HG03571 (cell line): ENCODE measurements around the gene FHIT.

ENCODE experiments used
- ATAC-seq: cut with Tn5 transposase; IDR thresholded peaks from one replicate; pipeline ENCODE4 v1.9.1; 2021; ENCODE audit not compliant: unreplicated experiment

FHIT gene

GRCh38 chr3:60198179-60198720 lies 1053.0 kb downstream of the FHIT start:
- ATAC-seq = no peak

DNA sequence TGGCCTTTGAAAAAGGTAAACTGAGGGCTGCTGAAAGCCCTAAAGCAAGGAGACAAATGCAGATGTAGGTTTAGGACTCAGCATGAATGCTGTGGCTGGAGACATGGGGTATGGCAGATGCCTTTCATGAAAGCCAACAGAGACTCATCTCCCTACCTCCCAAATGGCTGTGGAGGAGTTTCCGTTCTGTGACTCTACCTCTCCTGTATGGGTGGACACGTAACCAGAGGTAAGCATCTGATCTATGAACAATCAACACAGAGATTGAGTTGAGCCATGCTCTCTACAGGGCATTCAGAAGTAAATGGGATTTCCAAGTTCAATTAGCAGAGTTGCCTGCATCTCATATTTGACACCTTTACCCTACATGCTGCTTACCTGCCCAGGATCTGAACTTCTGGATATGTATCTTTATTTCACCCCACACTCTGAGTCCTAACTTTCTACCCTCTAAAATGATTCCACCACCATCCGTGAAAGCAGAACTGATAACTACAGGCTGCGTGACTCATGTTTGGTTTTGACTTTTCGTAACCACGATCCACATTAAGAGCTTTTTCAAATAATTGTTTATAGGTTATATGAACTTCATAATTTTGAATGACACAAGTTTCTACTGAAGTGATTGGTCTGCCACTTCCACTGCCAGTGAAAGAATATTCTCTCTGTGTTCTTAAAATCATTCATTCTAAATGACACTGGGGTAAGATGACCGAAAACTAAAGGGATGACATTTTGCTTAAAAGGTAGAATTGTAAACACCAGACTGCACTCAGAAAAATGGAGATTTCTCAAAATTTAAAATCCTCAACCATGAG lies 1058.7 kb downstream of the FHIT start:
- ATAC-seq = no peak

DNA sequence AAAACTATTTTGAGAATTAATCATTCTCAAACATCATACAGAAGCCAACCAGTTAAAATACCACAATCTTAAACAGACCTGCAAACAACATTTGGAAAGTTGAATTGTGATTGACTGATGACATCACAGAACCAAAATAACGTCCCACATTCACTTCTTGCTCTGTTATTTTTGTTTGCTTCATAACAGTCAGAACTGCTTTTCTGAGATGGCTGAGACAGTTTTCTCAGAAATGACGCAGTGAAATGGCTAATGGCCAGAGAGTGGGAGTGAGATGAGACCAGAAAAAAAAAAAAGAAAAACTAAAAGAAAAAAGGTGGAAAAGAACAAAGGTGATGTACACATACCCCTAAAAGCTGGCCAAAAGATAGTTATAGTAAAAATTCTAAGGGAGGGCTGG lies 1061.2 kb downstream of the FHIT start:
- no peak for ATAC-seq

GRCh38 chr3:60189304-60189703 lies 1061.9 kb downstream of the FHIT start:
- ATAC-seq = no peak

DNA sequence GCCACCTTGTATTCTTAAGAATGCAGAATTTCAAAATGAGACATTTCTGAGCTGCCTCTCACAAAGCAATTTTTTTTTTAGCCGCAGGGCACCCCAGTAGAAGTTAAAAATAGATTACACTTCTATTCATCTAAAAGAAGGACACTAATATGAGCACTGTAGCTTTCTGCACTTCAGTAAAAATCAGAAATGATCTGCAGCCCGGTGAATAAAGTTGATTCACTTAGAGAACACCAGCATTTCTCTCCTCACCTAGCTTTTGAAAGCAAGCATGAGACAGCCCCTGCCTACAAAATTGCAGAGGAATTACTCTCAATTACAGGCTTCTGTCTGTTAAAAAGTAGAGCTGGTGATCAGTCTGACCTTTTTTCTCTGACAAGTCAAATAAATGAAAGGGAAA lies 1062.4 kb downstream of the FHIT start:
- ATAC-seq = no peak

DNA sequence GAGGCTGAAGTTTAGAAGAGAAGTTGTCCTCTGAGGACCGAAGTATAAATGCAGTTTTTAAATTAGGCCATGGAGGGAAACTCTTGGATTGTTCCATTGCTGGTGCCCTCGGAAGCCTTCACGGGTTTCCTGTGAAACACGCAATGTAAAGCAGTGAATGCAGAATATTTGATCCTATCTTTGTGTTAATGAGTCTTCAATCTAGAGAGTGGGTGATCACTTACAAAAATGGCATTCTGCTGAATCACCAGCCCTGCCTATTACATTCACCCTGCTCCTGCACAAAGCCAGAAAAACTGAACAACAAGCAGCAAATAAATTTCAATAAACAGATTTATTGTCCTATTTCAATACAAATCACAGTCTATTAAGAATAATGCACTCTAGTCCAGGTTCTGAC lies 1063.9 kb downstream of the FHIT start:
- no peak for ATAC-seq

- ATAC-seq = no peak
Measured at GRCh38 chr3:60186359-60186758, 1064.9 kb downstream of the FHIT start.

DNA sequence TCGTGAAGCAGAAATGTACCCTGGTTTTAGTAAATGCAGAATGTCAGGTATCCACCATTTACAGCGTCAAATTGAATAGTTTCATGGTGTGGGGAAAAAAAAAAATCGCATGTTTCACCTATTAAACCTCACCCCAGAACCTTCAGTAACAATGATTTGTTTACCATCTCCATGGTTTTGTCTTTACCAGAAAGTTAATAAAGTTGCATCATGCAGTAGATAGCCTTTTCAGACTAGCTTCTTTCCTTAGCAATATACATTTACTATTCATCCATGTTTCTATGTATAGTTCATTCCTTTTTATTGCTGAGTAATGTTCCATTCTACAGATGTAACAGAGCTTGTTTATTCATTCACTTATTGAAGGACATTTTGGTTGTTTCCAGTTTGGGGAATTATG lies 1066.1 kb downstream of the FHIT start:
- no peak for ATAC-seq

DNA sequence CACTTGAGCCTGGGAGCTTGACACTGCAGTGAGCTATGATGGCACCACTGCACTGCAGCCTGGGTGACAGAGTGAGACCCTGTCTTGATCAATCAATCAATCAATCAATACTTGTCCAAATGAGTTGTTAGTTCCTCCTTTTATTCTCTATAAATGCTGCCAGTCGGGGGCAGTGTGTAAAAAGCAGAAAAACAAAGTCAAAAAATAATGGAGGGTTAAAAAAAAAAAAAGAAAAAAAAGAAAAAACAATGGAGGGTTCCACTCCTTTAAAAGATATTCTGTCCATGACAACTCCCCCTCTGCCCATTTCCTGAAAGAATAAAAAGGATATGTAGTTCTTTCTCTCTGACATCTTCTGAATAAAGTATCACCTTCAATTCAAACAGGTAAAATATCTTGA lies 1068.6 kb downstream of the FHIT start:
- no peak for ATAC-seq

GRCh38 chr3:60178931-60179653 lies 1072.2 kb downstream of the FHIT start:
- no peak for ATAC-seq

DNA sequence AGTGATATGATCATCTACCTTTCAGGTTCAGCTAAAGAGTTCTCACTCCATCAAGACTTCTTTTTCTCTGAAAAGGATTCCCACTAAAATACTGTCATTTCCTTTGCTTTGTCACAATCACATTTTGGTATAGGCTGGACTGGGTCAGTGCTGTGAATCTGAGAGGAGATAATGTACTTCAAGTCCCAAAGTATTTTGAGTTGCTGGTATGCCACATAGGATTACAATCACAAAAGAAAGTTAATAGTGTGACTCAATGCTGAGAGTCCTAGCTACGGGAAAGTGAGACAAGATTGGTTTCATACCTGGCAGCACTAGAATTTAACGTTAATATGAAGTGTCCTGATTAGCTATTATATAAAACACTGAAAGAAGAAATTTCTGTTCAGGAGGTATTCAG lies 1073.5 kb downstream of the FHIT start:
- ATAC-seq = no peak

DNA sequence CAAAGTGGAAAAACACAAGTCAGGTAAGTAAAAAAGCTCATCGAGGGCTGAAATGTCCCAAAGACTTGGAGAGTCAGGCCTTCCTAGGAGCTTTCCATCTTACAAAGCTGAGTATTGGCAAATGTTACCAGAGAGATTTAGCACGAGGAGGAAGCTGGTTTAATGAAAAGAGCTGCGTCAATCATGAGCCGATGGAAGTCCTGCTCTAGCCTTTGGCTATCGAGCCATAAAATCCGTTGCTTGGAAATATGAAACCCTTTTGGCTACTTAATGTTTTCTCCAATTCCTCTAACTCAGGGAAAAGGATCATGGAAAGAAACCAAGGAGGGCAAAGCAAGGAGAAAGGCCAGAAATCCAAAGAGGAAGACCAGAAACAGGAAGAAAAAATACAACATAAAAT lies 1074.6 kb downstream of the FHIT start:
- no peak for ATAC-seq

GRCh38 chr3:60175680-60176079 lies 1075.6 kb downstream of the FHIT start:
- no peak for ATAC-seq

- no peak for ATAC-seq
Measured at GRCh38 chr3:60169755-60170154, 1081.5 kb downstream of the FHIT start.

- no peak for ATAC-seq
Measured at GRCh38 chr3:60167186-60167585, 1084.1 kb downstream of the FHIT start.

DNA sequence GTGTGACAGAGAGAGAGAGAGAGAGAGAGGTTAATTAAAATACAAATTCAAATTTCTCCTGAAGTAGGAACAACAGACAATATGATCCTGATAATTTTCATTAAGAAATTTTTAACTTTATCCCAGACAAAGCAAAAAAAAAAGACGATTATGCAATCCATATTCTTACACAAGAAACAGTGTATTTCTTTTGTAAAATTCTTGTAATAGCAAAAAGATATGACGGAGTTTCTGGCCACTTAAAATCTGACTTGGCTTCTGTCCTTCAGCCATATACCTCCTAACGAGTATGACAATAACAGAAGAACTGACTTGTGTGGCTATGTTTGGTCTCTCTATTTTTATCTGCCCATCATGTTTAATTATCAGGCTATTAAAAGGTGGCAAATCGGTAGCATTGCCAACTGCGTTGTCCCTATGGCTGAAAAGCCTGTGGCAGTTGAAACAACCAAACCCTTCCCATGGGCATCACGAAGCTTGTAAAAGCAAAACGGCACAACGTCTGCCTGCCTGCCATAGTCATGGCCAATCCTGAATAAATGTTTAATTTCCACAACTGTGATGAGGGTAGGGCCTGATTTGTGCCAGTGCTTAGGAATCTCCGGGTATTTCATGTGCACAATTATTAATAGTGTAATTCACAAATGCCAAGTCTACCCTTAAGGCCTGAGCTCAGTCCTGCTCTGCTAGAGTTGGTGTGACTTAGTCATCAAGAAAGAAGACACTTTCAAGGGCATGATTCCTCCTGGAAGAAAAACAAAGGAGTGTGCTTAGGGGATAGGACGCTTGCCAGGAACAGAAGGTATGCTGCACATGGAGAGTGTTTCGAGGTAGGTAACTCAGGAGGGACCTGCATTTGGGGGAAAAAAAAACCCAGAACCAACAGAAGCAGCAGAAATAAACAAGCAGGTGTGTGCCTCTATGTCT lies 1090.2 kb downstream of the FHIT start:
- ATAC-seq = no peak

DNA sequence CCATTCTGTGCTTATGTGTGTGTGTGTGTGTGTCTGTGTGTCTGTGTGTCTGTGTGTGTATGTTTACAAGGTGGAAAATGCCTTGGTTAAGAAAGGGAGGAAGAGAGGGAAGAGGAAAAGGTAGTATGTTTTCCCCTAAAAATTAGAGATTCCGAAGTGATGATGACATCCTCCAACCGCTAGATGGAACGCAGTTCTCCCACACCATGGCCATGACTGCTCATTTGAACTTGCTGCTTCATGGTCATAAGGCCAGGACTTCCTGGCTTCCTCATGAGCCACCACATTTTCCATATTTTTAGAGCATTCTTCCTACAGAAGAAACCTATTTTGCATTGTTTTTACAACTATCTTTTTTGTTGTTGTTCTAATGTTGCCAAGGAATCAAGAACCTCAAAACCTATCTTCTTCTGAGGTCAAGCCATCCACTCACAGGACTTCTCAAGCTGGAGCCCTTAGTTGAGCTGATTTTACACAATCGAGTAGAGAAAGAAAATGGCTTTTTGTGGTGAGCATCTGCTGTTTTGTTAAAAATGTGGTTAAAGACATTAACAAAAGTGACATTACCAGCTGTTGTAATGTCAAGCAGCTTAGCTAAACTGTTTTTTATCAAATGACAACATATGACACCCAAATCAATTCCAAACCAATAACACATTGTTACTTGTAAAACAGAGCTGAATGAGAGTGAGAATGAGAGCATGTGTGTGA lies 1091.0 kb downstream of the FHIT start:
- no peak for ATAC-seq

DNA sequence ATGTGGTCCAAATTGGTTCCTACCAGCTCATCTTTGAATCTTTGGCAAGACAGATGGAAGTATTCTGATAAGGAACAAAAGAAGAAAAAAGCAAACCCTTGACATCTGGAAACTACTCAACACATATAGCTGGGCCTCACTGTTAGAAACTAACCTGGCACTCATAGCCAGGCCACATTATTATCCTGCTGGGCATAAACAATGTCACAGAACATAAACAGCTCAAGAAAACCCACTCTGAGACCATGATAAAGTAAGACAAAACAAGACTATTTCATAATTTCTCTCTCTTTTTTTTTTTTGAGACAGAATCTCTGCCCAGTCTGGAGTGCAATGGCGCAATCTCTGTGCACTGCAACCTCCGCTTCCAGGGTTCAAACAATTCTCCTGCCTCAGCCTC lies 1093.2 kb downstream of the FHIT start:
- no peak for ATAC-seq

DNA sequence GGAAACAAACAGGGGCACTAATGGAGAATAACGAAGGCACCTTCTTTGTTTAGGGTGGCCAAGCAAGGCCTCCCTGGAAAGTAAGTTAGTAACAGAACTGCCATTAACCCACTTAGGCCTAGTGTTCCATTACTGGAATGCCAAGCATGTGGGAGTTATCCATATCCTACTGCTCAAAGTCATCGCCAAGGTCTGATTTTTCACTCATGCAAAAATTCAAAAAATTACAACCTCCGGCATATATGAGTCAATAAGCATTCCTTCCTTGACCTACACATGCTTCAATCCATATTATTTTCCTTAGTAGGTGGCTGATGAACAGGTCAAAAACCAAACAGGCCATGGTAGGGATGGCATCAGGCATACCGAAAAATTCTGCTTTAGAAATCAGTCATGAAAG lies 1097.2 kb downstream of the FHIT start:
- no peak for ATAC-seq

DNA sequence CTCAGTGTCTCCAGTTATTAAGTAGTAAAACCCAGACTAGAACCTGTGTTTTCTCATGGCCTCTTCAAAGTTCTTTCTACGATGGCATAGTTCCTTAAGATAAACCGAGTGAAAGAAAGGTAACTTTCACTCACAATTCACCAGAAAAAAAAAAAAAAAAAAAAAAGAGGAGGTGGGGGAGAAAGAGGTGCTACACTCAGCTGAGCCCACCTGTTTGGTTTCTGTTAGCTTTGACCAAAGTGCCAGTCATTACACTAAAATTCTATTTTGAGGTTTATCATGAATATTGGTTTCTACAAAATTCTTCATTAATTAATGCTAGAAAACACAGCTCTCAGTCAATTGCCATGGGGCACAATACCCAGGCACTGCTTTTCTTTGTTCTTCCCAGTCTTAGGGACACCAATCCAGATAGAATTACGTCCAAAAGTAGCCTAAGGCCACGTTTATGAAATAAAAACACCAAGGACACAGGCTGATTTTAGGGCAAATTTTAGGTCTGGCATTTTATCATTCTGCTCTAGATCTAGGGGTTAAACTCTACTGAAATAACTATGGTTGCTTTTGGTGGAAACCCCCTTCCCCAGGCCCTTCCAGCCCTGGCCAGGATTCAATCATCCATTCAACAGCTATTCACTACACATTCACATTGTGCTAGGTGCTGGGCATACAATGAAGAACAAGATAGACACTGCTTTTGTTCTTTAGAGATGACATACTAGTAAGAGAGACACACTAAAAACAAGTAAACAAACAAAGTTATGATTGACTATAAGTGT lies 1097.8 kb downstream of the FHIT start:
- ATAC-seq = no peak
